Measurements from ENCODE around the gene CELSR1. TPM values are rescaled to one million over a fixed set of nuclear protein-coding genes. Genes with fewer than 3 reads are reported as not detected.

CELSR1 gene
- total RNA-seq, 1 experiment from 2014 or later = 19.6 TPM

DNA sequence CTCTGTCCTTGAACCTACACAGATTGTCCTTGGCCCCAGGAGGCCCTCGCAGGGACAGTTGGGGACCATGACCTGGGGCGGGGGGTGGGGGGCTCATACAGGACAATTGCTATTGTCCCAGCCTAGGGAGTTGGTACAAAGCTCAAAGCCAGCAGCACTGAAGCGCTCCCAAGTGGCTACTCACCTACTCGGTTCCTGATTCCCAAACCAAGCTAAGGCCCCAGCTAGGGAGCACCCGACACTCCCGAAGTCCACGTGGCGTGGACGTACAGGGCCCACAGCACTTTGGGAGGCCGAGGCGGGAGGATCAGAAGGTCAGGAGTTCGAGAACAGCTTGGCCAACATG lies 80.6 kb downstream of the CELSR1 start:
- Histone ChIP-seq H3K27ac (ENCODE audit: low read depth, low read length) (no peak overlapping the region), H3K4me2 (ENCODE audit: low read length) (no peak overlapping the region), H3K36me3 (ENCODE audit: control insufficient read depth in 1 of 2, insufficient read depth in 2 of 2, low read length in 2 of 2) (no peaks in the 10 kb centered on the region), H3K4me3 (replicated peaks in 1 of 2; ENCODE audit: low read depth in 1 of 2, low read length in 2 of 2) (no peak overlapping the region), H3K27me3 (ENCODE audit: insufficient read depth, low read length) (no peaks in the 10 kb centered on the region), H3K9ac (ENCODE audit: low read length) (no peak overlapping the region), H2AFZ (ENCODE audit: low read depth, low read length, poor library complexity, severe bottlenecking) (no peak overlapping the region), H3K9me3 (ENCODE audit: control insufficient read depth in 1 of 2, insufficient read depth in 1 of 2, low read depth in 1 of 2, low read length in 2 of 2) (no peaks in the 10 kb centered on the region), H3K9me2 (ENCODE audit: insufficient read depth) (no peaks in the 10 kb centered on the region), H4K20me1 (ENCODE audit: insufficient read depth) (no peaks in the 10 kb centered on the region), H3K4me1 (ENCODE audit: control insufficient read depth in 1 of 2, insufficient read depth in 2 of 2, low read length in 2 of 2) (peaks cover 19 to 81% of the 10 kb centered on the region in 2 experiments), H3K79me2 (ENCODE audit: insufficient read depth, low read length) (no peaks in the 10 kb centered on the region)
- ChIA-PET CTCF (interaction anchor here (1.7 kb wide), 1 partner anchor 89 kb away, joined by 6 read pairs; no protein-coding TSS in a partner anchor), POLR2A (no interaction called here), RAD21 (ENCODE audit: low non-redundant PET in 1 of 2, low total read pairs in 2 of 2, uncharacterized antibody in 2 of 2, unreplicated experiment in 2 of 2) (interaction anchor here in 1 of 2 experiments (1.9 kb wide), 1 partner anchor 89 kb away, joined by 5 read pairs; no protein-coding TSS in a partner anchor)
- intact Hi-C loops (cut with micrococcal nuclease) = loop anchor here (10.0 kb wide), 1 partner anchor 78 kb away; the partner anchor contains the start of gene CELSR1
- BruUV-seq (replicated peaks) = no TSS peak
- TF ChIP-seq EZH2 (IDR thresholded peaks at IDR 0.05) (no peak), FOSL1 (IDR thresholded peaks at IDR 0.05; ENCODE audit: low read depth) (no peak), JUND (IDR thresholded peaks at IDR 0.05) (no peak), ZNF274 (IDR thresholded peaks at IDR 0.05; ENCODE audit: low read depth, low read length) (no peak), ZFX (IDR thresholded peaks at IDR 0.05) (no peak)
- ATAC-seq (no peak), DNase-seq (ENCODE audit: low read depth, low spot score) (no peak)

DNA sequence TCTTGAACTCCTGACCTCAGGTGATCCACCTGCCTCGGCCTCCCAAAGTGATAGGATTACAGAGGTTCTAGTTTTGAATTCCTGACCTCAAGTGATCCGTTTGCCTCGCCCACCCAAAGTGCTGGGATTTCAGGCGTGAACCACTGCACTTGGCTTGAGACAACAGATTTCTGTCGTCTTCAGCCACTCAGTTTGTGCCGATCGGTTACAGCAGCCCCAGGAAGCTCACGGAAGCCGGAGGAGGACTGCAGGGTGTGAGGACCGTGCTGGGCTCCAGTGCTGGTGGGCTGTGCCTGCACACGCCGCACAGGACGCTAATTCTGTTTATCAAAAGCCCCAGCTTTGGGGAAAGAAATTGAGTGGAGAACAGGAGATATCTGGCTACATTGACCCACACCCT lies 82.0 kb downstream of the CELSR1 start:
- intact Hi-C loops (cut with micrococcal nuclease) = loop anchor here (10.0 kb wide), 1 partner anchor 79 kb away; the partner anchor contains the start of gene CELSR1
- no peak for ATAC-seq
- no peaks in the 10 kb centered on the region for H3K9me2 ChIP-seq (ENCODE audit: insufficient read depth)
- peak overlapping the region; percentile 78 for H3K4me2 ChIP-seq (ENCODE audit: low read length)
- no peak overlapping the region for H3K4me3 ChIP-seq (replicated peaks in 1 of 2; ENCODE audit: low read depth in 1 of 2, low read length in 2 of 2)
- DNase-seq (ENCODE audit: low read depth, low spot score) = no peak
- H3K9me3 ChIP-seq (ENCODE audit: control insufficient read depth in 1 of 2, insufficient read depth in 1 of 2, low read depth in 1 of 2, low read length in 2 of 2) = no peaks in the 10 kb centered on the region
- H3K4me1 ChIP-seq (ENCODE audit: control insufficient read depth in 1 of 2, insufficient read depth in 2 of 2, low read length in 2 of 2) = peaks cover 17 to 90% of the 10 kb centered on the region in 2 experiments
- TF ChIP-seq FOSL1 (IDR thresholded peaks at IDR 0.05; ENCODE audit: low read depth) = no peak
- H3K79me2 ChIP-seq (ENCODE audit: insufficient read depth, low read length) = no peaks in the 10 kb centered on the region
- no peaks in the 10 kb centered on the region for H3K27me3 ChIP-seq (ENCODE audit: insufficient read depth, low read length)
- H4K20me1 ChIP-seq (ENCODE audit: insufficient read depth) = no peaks in the 10 kb centered on the region
- BruUV-seq (replicated peaks) = no TSS peak
- H2AFZ ChIP-seq (ENCODE audit: low read depth, low read length, poor library complexity, severe bottlenecking) = no peak overlapping the region
- no peaks in the 10 kb centered on the region for H3K36me3 ChIP-seq (ENCODE audit: control insufficient read depth in 1 of 2, insufficient read depth in 2 of 2, low read length in 2 of 2)
- ChIA-PET RAD21 (ENCODE audit: low non-redundant PET in 1 of 2, low total read pairs in 2 of 2, uncharacterized antibody in 2 of 2, unreplicated experiment in 2 of 2) (interaction anchor here in 1 of 2 experiments (1.9 kb wide), 1 partner anchor 88 kb away, joined by 5 read pairs; no protein-coding TSS in a partner anchor), POLR2A (no interaction called here), CTCF (interaction anchor here (1.7 kb wide), 1 partner anchor 88 kb away, joined by 6 read pairs; no protein-coding TSS in a partner anchor)
- peak overlapping the region; percentile 27 for H3K27ac ChIP-seq (ENCODE audit: low read depth, low read length)
- peak overlapping the region; percentile 12; the same call in 1 of the 2 replicates for H3K9ac ChIP-seq (ENCODE audit: low read length)
